22Rv1 (cell line): ENCODE data around the gene BEGAIN.

Experiments
- ZFX ChIP-seq: fragments of 450-650 bp; IDR thresholded peaks from 2 replicates; pipeline ENCODE4 v1.6.1; 2017; ENCODE audit warnings: antibody characterized with exemption, borderline replicate concordance
- TF ChIP-seq, protein P1 (sequence below): fragments of 450-650 bp; IDR thresholded peaks from 2 replicates; pipeline ENCODE4 v1.5.1; 2017; ENCODE audit warnings: mild to moderate bottlenecking

DNA sequence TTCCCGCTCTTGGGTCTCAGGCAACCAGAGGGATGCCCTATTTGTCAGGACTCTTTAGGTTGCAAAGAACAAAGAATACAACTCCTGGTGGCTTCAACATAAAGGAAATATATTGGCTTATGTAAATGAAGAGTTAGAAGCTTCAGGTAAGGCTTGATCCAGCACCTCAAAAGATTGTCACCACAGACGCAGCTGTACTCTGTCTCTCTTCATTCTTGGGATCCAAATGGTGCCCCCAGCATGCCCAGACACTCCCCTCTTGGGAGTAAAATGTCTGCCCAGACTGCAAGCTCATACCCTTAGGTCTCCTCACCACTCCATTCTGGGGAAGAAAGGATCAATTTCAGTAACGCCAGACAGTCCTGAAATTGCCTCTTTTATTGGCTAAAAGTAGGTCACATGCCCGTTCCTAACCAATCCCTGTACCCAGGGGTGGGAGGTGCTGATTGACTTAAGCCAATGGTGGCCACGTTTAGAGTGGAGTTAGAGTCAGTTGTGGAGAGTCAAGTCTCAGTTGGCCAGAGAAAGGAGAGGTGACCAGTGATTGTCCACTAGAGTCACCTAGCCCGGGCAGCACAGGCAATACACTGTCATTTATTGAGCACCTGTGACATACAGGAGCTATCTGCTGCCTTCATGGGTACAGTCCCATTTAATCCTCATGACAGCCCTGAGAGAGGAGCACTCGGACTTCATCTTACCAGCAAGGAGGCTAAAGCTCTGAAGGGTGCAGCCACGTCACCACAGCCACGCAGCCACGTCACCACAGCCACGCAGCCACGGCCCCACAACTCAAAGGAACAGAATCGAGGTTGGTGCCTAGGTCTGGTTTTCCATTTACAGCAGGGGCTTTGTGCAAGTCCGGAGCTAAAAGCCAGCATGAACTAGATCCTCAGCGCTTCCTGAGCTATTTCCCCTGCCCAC is 19.7 kb upstream of the BEGAIN start:
- TF ChIP-seq, protein P1, sequence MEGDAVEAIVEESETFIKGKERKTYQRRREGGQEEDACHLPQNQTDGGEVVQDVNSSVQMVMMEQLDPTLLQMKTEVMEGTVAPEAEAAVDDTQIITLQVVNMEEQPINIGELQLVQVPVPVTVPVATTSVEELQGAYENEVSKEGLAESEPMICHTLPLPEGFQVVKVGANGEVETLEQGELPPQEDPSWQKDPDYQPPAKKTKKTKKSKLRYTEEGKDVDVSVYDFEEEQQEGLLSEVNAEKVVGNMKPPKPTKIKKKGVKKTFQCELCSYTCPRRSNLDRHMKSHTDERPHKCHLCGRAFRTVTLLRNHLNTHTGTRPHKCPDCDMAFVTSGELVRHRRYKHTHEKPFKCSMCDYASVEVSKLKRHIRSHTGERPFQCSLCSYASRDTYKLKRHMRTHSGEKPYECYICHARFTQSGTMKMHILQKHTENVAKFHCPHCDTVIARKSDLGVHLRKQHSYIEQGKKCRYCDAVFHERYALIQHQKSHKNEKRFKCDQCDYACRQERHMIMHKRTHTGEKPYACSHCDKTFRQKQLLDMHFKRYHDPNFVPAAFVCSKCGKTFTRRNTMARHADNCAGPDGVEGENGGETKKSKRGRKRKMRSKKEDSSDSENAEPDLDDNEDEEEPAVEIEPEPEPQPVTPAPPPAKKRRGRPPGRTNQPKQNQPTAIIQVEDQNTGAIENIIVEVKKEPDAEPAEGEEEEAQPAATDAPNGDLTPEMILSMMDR: no peak
- TF ChIP-seq ZFX: no peak
